Adipose tissue (tissue), 3 donors: ENCODE results near the gene NKX1-2. TPM values are rescaled to one million over a fixed set of nuclear protein-coding genes. Genes with fewer than 3 reads are reported as not detected.

Experiments used
- H3K27ac ChIP-seq: one replicate; pipeline ENCODE4 v1.5.1; 2013; ENCODE audit warnings: low read depth, low read length
- WGBS, 3 donors: extraction: QIAGEN DNeasy Blood & Tissue Kit; methylation state at CpG; one replicate each; pipeline ENCODE4 v1.1.7; 2013; 5-methylcytosine and 5-hydroxymethylcytosine counted together
- polyA plus RNA-seq, 3 donors: library from polyadenylated mRNA; stranded (reverse); fragments of 200-250 nt; gene quantifications; one replicate each; pipeline ENCODE4 v1.2.3, GENCODE V29; 2013
- donor health status: healthy with polysubstance abuse.
- donor health status: Bipolar disorder and iron deficiency.
- donor health status: healthy.

The NKX1-2 gene
- polyA plus RNA-seq, 3 donors, result not detected

- H3K27ac ChIP-seq, result no peak overlapping the region
- 49 to 55% (median 51%) methylated on average over 3 of the region's 3 CpGs for WGBS, 3 donors
These were observed 21.5 kb downstream of the NKX1-2 start for GRCh38 chr10:124428207-124428777.

GRCh38 chr10:124425227-124425962, 24.4 kb downstream of the NKX1-2 start:
- H3K27ac ChIP-seq, result no peak overlapping the region
- 43 to 91% (median 91%) methylated on average over 4 of the region's 4 CpGs for WGBS, 3 donors

- 83 to 88% (median 83%) methylated on average over 5 of the region's 5 CpGs for WGBS, 3 donors
- H3K27ac ChIP-seq, result no peak overlapping the region
These were observed 26.0 kb downstream of the NKX1-2 start for GRCh38 chr10:124423813-124424212.

GRCh38 chr10:124422742-124423141, 27.1 kb downstream of the NKX1-2 start:
- 74 to 83% (median 77%) methylated on average over 12 of the region's 12 CpGs for WGBS, 3 donors
- no peak overlapping the region for H3K27ac ChIP-seq

- WGBS, 3 donors, result 5 to 41% (median 23%) methylated on average over 1 of the region's 1 CpG
- no peak overlapping the region for H3K27ac ChIP-seq
These were observed 29.6 kb downstream of the NKX1-2 start for GRCh38 chr10:124420254-124420653.

GRCh38 chr10:124419635-124420034, 30.2 kb downstream of the NKX1-2 start:
- no peak overlapping the region for H3K27ac ChIP-seq
- 89 to 94% (median 92%) methylated on average over 10 of the region's 10 CpGs for WGBS, 3 donors

- 2 to 4% (median 3%) methylated on average over 69 to 70 of the region's 70 CpGs for whole genome bisulfite sequencing, 3 donors
- peak within 1 kb of the TSS; percentile 44 for H3K27ac ChIP-seq
These were observed 30.9 kb downstream of the NKX1-2 start, which contains the start of gene OAT for GRCh38 chr10:124418726-124419501. OAT (minus strand) TSS chr10:124418923; CDS start chr10:124412171, 6,752 bp downstream.

- WGBS, 3 donors, result 3 to 8% (median 4%) methylated on average over 41 to 64 of the region's 64 CpGs
- peak overlapping the region; percentile 44 for H3K27ac ChIP-seq
These were observed 31.7 kb downstream of the NKX1-2 start for GRCh38 chr10:124417895-124418725.

GRCh38 chr10:124416733-124417132, 33.1 kb downstream of the NKX1-2 start:
- H3K27ac ChIP-seq, result no peak overlapping the region
- WGBS, 3 donors, result 41 to 73% (median 65%) methylated on average over 6 of the region's 6 CpGs

- 72 to 92% (median 83%) methylated on average over 2 of the region's 2 CpGs for WGBS, 3 donors
- no peak overlapping the region for H3K27ac ChIP-seq
These were observed 34.6 kb downstream of the NKX1-2 start for GRCh38 chr10:124415210-124415609.

- no peak overlapping the region for H3K27ac ChIP-seq
- 30 to 47% (median 40%) methylated on average over 4 of the region's 4 CpGs for WGBS, 3 donors
These were observed 35.8 kb downstream of the NKX1-2 start for GRCh38 chr10:124414076-124414475.

- H3K27ac ChIP-seq, result no peak overlapping the region
These were observed 40.1 kb downstream of the NKX1-2 start for GRCh38 chr10:124409696-124410095.

- H3K27ac ChIP-seq, result no peak overlapping the region
- whole genome bisulfite sequencing, 3 donors, result 75 to 92% (median 92%) methylated on average over 2 of the region's 2 CpGs
These were observed 41.5 kb downstream of the NKX1-2 start for GRCh38 chr10:124408357-124408756.

- 80 to 97% (median 91%) methylated on average over 2 of the region's 2 CpGs for WGBS, 3 donors
These were observed 42.4 kb downstream of the NKX1-2 start for GRCh38 chr10:124407456-124407855.

GRCh38 chr10:124403548-124403947, 46.3 kb downstream of the NKX1-2 start:
- no peak overlapping the region for H3K27ac ChIP-seq
- WGBS, 3 donors, result 53 to 58% (median 55%) methylated on average over 8 of the region's 8 CpGs

More at GRCh38 chr10:124407456-124407855, 42.4 kb downstream of the NKX1-2 start:
- H3K27ac ChIP-seq, result no peak overlapping the region

GRCh38 chr10:124402273-124402672, 47.6 kb downstream of the NKX1-2 start:
- WGBS, 3 donors, result 39 to 79% (median 42%) methylated on average over 2 of the region's 2 CpGs

GRCh38 chr10:124401633-124402032, 48.2 kb downstream of the NKX1-2 start:
- no peak overlapping the region for H3K27ac ChIP-seq
- 97 to 100% (median 98%) methylated on average over 5 of the region's 5 CpGs for WGBS, 3 donors

More at GRCh38 chr10:124402273-124402672, 47.6 kb downstream of the NKX1-2 start:
- H3K27ac ChIP-seq, result no peak overlapping the region
